Measurements from ENCODE around the gene F8.

Gene F8

GRCh38 chrX:154986826-154987575 is 35.5 kb downstream of the F8 start:
- H4K8ac ChIP-seq (ENCODE audit: low read depth, low read length), result no peak overlapping the region
- H3K4me2 ChIP-seq (ENCODE audit: low read length), result no peak overlapping the region
- H3K23ac ChIP-seq (ENCODE audit: low read length), result no peak overlapping the region
- H3K79me2 ChIP-seq (ENCODE audit: control insufficient read depth, insufficient read depth, low read length, poor library complexity), result no peaks in the 10 kb centered on the region
- no peak overlapping the region for H3K14ac ChIP-seq (ENCODE audit: low read length)
- no peaks in the 10 kb centered on the region for H3K4me1 ChIP-seq (ENCODE audit: control insufficient read depth in 1 of 2, insufficient read depth in 2 of 2, low read length in 2 of 2)
- no peak overlapping the region for H3K4ac ChIP-seq (ENCODE audit: low read depth, low read length)
- DNase-seq, result no peak
- no CpG with 5 or more reads among the region's 3 CpGs for WGBS (ENCODE audit: extremely low coverage, insufficient coverage, insufficient read length)
- no peak overlapping the region for H2AK5ac ChIP-seq (ENCODE audit: low read length)
- no peak overlapping the region for H2AFZ ChIP-seq (ENCODE audit: insufficient read depth, low read length, poor library complexity)
- H3K9me3 ChIP-seq (ENCODE audit: insufficient read depth, low read depth, low read length), result no peaks in the 10 kb centered on the region
- H2BK12ac ChIP-seq (ENCODE audit: low read length), result no peak overlapping the region
- H3K4me3 ChIP-seq (ENCODE audit: low read depth, low read length), result no peak overlapping the region
- no peaks in the 10 kb centered on the region for H3K79me1 ChIP-seq (ENCODE audit: low read length)
- no peaks in the 10 kb centered on the region for H3K27me3 ChIP-seq (ENCODE audit: insufficient read depth, low read length)
- H4K12ac ChIP-seq (ENCODE audit: low read depth, low read length), result no peak overlapping the region
- no peak overlapping the region for H2BK5ac ChIP-seq (ENCODE audit: low read depth, low read length, poor library complexity)
- H2BK120ac ChIP-seq (ENCODE audit: insufficient read depth, low read length, poor library complexity), result no peak overlapping the region
- no peak overlapping the region for H4K91ac ChIP-seq (ENCODE audit: low read depth, low read length)
- no peak overlapping the region for H3K18ac ChIP-seq (ENCODE audit: low read length)
- no peaks in the 10 kb centered on the region for H3K36me3 ChIP-seq (ENCODE audit: control insufficient read depth in 1 of 2, insufficient read depth in 2 of 2, low read length in 2 of 2)
- no peak overlapping the region for H3K9ac ChIP-seq (ENCODE audit: low read length)
- H3K27ac ChIP-seq (ENCODE audit: low read depth, low read length), result no peak overlapping the region

- H3K9me3 ChIP-seq (ENCODE audit: insufficient read depth, low read depth, low read length), result no peaks in the 10 kb centered on the region
- H3K36me3 ChIP-seq (ENCODE audit: control insufficient read depth in 1 of 2, insufficient read depth in 2 of 2, low read length in 2 of 2), result no peaks in the 10 kb centered on the region
- DNase-seq, result no peak
- H4K12ac ChIP-seq (ENCODE audit: low read depth, low read length), result no peak overlapping the region
- no peak overlapping the region for H4K8ac ChIP-seq (ENCODE audit: low read depth, low read length)
- no peak overlapping the region for H3K4ac ChIP-seq (ENCODE audit: low read depth, low read length)
- H3K23ac ChIP-seq (ENCODE audit: low read length), result no peak overlapping the region
- H2BK5ac ChIP-seq (ENCODE audit: low read depth, low read length, poor library complexity), result no peak overlapping the region
- no peak overlapping the region for H2BK120ac ChIP-seq (ENCODE audit: insufficient read depth, low read length, poor library complexity)
- no peaks in the 10 kb centered on the region for H3K79me1 ChIP-seq (ENCODE audit: low read length)
- no peak overlapping the region for H2BK12ac ChIP-seq (ENCODE audit: low read length)
- no CpG with 5 or more reads among the region's 6 CpGs for WGBS (ENCODE audit: extremely low coverage, insufficient coverage, insufficient read length)
- H3K18ac ChIP-seq (ENCODE audit: low read length), result no peak overlapping the region
- H3K4me3 ChIP-seq (ENCODE audit: low read depth, low read length), result no peak overlapping the region
- peak overlapping the region; percentile 28 for H2AFZ ChIP-seq (ENCODE audit: insufficient read depth, low read length, poor library complexity)
- no peak overlapping the region for H3K27ac ChIP-seq (ENCODE audit: low read depth, low read length)
- H2AK5ac ChIP-seq (ENCODE audit: low read length), result no peak overlapping the region
- H3K4me2 ChIP-seq (ENCODE audit: low read length), result no peak overlapping the region
- no peak overlapping the region for H3K14ac ChIP-seq (ENCODE audit: low read length)
- no peaks in the 10 kb centered on the region for H3K79me2 ChIP-seq (ENCODE audit: control insufficient read depth, insufficient read depth, low read length, poor library complexity)
- no peaks in the 10 kb centered on the region for H3K27me3 ChIP-seq (ENCODE audit: insufficient read depth, low read length)
- no peaks in the 10 kb centered on the region for H3K4me1 ChIP-seq (ENCODE audit: control insufficient read depth in 1 of 2, insufficient read depth in 2 of 2, low read length in 2 of 2)
- H3K9ac ChIP-seq (ENCODE audit: low read length), result no peak overlapping the region
- no peak overlapping the region for H4K91ac ChIP-seq (ENCODE audit: low read depth, low read length)
Measured at GRCh38 chrX:154981116-154981411, 41.5 kb downstream of the F8 start.

DNA sequence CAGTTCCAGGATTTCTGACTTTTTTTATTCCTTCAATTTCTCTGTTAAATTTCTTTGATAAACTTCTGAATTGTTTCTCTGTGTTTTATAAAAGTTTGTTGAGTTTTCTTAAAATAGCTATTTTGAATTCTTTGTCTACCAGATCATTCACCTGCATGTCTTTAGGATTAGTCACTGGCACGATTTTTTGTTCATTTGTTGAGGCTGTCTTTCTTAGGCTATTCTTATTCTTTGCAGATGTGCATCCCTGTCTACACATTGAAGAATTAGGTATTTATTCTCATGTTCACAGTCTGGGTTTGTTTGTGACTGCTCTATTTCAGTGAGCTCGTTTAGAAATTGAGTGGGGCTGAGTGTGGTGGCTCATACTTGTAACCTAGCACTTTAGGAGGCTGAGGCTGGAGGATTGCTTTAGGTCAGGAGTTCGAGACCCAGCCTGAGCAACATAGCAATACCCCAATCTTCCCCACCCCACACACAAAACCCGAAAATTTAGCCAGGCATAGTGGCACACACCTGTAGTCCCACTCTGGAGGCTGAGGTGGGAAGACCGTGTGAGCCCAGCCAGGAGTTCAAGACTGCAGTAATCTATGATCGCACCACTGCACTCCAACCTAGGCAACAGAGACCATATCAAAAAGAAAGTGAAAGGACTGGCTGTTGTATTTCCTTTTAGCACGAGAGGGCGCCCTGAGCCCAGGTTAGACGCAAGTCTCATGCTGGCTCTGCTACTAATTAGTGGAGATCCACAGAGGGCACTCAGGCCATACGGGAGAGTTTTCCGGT is 42.0 kb downstream of the F8 start:
- Histone ChIP-seq H4K12ac (ENCODE audit: low read depth, low read length) (no peak overlapping the region), H3K4me1 (ENCODE audit: control insufficient read depth in 1 of 2, insufficient read depth in 2 of 2, low read length in 2 of 2) (no peaks in the 10 kb centered on the region), H3K23ac (ENCODE audit: low read length) (no peak overlapping the region), H3K9ac (ENCODE audit: low read length) (no peak overlapping the region), H3K18ac (ENCODE audit: low read length) (no peak overlapping the region), H2AK5ac (ENCODE audit: low read length) (no peak overlapping the region), H3K79me2 (ENCODE audit: control insufficient read depth, insufficient read depth, low read length, poor library complexity) (no peaks in the 10 kb centered on the region), H3K4me2 (ENCODE audit: low read length) (peak overlapping the region; percentile 34), H3K79me1 (ENCODE audit: low read length) (no peaks in the 10 kb centered on the region), H3K27me3 (ENCODE audit: insufficient read depth, low read length) (no peaks in the 10 kb centered on the region), H3K9me3 (ENCODE audit: insufficient read depth, low read depth, low read length) (no peaks in the 10 kb centered on the region), H3K4ac (ENCODE audit: low read depth, low read length) (no peak overlapping the region), H3K36me3 (ENCODE audit: control insufficient read depth in 1 of 2, insufficient read depth in 2 of 2, low read length in 2 of 2) (no peaks in the 10 kb centered on the region), H4K91ac (ENCODE audit: low read depth, low read length) (no peak overlapping the region), H2BK5ac (ENCODE audit: low read depth, low read length, poor library complexity) (no peak overlapping the region), H3K4me3 (ENCODE audit: low read depth, low read length) (no peak overlapping the region), H3K14ac (ENCODE audit: low read length) (no peak overlapping the region), H2BK120ac (ENCODE audit: insufficient read depth, low read length, poor library complexity) (peak overlapping the region; percentile 31), H2BK12ac (ENCODE audit: low read length) (no peak overlapping the region), H4K8ac (ENCODE audit: low read depth, low read length) (no peak overlapping the region), H2AFZ (ENCODE audit: insufficient read depth, low read length, poor library complexity) (peak overlapping the region; percentile 28), H3K27ac (ENCODE audit: low read depth, low read length) (no peak overlapping the region)
- DNase-seq, result peak; percentile 56 to 86
- no CpG with 5 or more reads among the region's 11 CpGs for WGBS (ENCODE audit: extremely low coverage, insufficient coverage, insufficient read length)

GRCh38 chrX:154979629-154980028 is 42.9 kb downstream of the F8 start:
- no peak overlapping the region for H4K12ac ChIP-seq (ENCODE audit: low read depth, low read length)
- no peak overlapping the region for H2BK5ac ChIP-seq (ENCODE audit: low read depth, low read length, poor library complexity)
- H3K4me1 ChIP-seq (ENCODE audit: control insufficient read depth in 1 of 2, insufficient read depth in 2 of 2, low read length in 2 of 2), result no peaks in the 10 kb centered on the region
- no peaks in the 10 kb centered on the region for H3K79me2 ChIP-seq (ENCODE audit: control insufficient read depth, insufficient read depth, low read length, poor library complexity)
- H3K4me3 ChIP-seq (ENCODE audit: low read depth, low read length), result no peak overlapping the region
- no peak overlapping the region for H3K4me2 ChIP-seq (ENCODE audit: low read length)
- H3K79me1 ChIP-seq (ENCODE audit: low read length), result no peaks in the 10 kb centered on the region
- no peaks in the 10 kb centered on the region for H3K9me3 ChIP-seq (ENCODE audit: insufficient read depth, low read depth, low read length)
- no peak overlapping the region for H3K18ac ChIP-seq (ENCODE audit: low read length)
- H3K36me3 ChIP-seq (ENCODE audit: control insufficient read depth in 1 of 2, insufficient read depth in 2 of 2, low read length in 2 of 2), result no peaks in the 10 kb centered on the region
- no peak overlapping the region for H3K14ac ChIP-seq (ENCODE audit: low read length)
- no peak overlapping the region for H3K27ac ChIP-seq (ENCODE audit: low read depth, low read length)
- H2AK5ac ChIP-seq (ENCODE audit: low read length), result no peak overlapping the region
- H3K4ac ChIP-seq (ENCODE audit: low read depth, low read length), result no peak overlapping the region
- H3K27me3 ChIP-seq (ENCODE audit: insufficient read depth, low read length), result no peaks in the 10 kb centered on the region
- H4K8ac ChIP-seq (ENCODE audit: low read depth, low read length), result no peak overlapping the region
- no peak overlapping the region for H2AFZ ChIP-seq (ENCODE audit: insufficient read depth, low read length, poor library complexity)
- no peak overlapping the region for H3K9ac ChIP-seq (ENCODE audit: low read length)
- no peak overlapping the region for H2BK12ac ChIP-seq (ENCODE audit: low read length)
- no peak overlapping the region for H2BK120ac ChIP-seq (ENCODE audit: insufficient read depth, low read length, poor library complexity)
- no CpG with 5 or more reads among the region's 4 CpGs for WGBS (ENCODE audit: extremely low coverage, insufficient coverage, insufficient read length)
- no peak overlapping the region for H4K91ac ChIP-seq (ENCODE audit: low read depth, low read length)
- H3K23ac ChIP-seq (ENCODE audit: low read length), result no peak overlapping the region
- DNase-seq, result no peak

Measured in trophoblast cell (in vitro differentiated cells and primary cell).